Measurements from ENCODE around the gene CLDND2.

DNA sequence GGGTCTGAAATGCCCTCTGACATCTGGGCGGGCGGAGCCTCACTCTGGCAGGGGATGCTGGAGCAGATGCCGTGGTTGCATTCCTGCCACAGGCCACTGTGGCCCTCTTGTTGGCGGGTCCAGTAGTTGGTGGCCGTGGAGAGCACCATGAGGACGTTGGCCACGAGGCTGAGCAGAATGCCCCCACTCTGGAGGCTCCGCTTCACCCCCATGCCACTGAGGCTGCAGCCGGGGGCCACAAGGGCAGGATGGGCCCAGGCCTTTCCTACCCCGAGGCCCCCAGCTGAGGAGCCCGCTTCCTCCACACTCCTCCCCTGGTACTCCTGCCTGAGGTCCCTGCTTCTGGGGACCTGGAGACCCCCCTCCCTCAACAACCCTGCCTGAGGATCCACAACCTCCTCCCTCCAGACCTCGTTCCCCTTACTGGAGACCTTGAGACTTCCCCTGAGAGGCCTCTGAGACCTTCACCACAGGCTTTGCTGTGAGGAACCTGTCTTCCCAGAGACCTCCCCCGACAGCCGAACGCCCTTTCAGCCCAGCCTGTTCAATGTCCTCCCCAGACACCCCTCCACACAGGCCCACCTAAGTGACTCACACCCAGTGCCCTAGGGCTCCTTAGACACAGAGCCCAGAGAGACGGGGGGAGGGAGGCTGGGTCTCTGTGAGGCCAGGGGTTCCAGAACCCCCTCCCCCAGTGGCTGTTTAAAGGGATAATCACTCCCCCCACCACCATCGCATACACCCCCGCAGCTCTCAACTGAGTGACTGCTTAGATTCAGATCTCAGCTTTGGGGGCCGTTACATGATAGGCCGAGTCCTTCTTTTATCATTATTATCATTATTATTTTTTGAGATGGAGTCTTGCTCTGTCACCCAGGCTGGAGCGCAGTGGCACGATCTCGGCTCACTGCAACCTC is at the start of gene CLDND2:
- TF ChIP-seq CTCF (IDR thresholded peaks at IDR 0.05; ENCODE audit: control extremely low read depth in 1 of 3, insufficient read depth in 1 of 3, low read depth in 1 of 3, low read length in 3 of 3) (no peak), EZH2 (IDR thresholded peaks at IDR 0.05; ENCODE audit: low read depth, low read length, severe bottlenecking) (no peak), SIX5 (IDR thresholded peaks at IDR 0.05; ENCODE audit: low read depth, low read length) (no peak), ZNF274 (IDR thresholded peaks at IDR 0.05; ENCODE audit: borderline replicate concordance, extremely low read depth, low read length) (no peak), POLR2A (IDR thresholded peaks at IDR 0.05; ENCODE audit: control extremely low read depth in 1 of 2, low read depth in 2 of 2, low read length in 2 of 2) (no peak), RAD21 (IDR thresholded peaks at IDR 0.05 in 1 of 2, conservative IDR thresholded peaks at IDR 0.05 in 1 of 2; ENCODE audit: low read depth in 2 of 2, low read length in 2 of 2) (no peak), SIN3A (conservative IDR thresholded peaks at IDR 0.05 in 1 of 2, IDR thresholded peaks at IDR 0.05 in 1 of 2; ENCODE audit: low read depth in 1 of 2, low read length in 2 of 2) (no peak), CEBPB (IDR thresholded peaks at IDR 0.05; ENCODE audit: low read depth, low read length) (no peak), MAX (IDR thresholded peaks at IDR 0.05) (no peak), RNF2 (IDR thresholded peaks at IDR 0.05; ENCODE audit: borderline replicate concordance, low read depth, low read length, missing control alignments, poor library complexity, severe bottlenecking) (no peak), POLR2AphosphoS5 (IDR thresholded peaks at IDR 0.05; ENCODE audit: low read depth, low read length) (no peak), GTF2F1 (IDR thresholded peaks at IDR 0.05; ENCODE audit: borderline replicate concordance, low read depth, low read length) (no peak), CREB1 (IDR thresholded peaks at IDR 0.05) (no peak)

All from H1 (cell line).